ENCODE results near the gene CYTH3. TPM values are rescaled to one million over a fixed set of nuclear protein-coding genes. Genes with fewer than 3 reads are reported as not detected.

CYTH3 gene
- total RNA-seq, 1 donor, result 89.4 TPM

- no peak overlapping the region for H3K27ac ChIP-seq (ENCODE audit: low read depth, low read length)
- TF ChIP-seq, protein P1, sequence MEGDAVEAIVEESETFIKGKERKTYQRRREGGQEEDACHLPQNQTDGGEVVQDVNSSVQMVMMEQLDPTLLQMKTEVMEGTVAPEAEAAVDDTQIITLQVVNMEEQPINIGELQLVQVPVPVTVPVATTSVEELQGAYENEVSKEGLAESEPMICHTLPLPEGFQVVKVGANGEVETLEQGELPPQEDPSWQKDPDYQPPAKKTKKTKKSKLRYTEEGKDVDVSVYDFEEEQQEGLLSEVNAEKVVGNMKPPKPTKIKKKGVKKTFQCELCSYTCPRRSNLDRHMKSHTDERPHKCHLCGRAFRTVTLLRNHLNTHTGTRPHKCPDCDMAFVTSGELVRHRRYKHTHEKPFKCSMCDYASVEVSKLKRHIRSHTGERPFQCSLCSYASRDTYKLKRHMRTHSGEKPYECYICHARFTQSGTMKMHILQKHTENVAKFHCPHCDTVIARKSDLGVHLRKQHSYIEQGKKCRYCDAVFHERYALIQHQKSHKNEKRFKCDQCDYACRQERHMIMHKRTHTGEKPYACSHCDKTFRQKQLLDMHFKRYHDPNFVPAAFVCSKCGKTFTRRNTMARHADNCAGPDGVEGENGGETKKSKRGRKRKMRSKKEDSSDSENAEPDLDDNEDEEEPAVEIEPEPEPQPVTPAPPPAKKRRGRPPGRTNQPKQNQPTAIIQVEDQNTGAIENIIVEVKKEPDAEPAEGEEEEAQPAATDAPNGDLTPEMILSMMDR (IDR thresholded peaks at IDR 0.05; ENCODE audit: extremely low read depth, low read depth, low read length), result no peak
- H3K79me2 ChIP-seq (ENCODE audit: insufficient read depth, low read length), result peaks cover 88% of the 10 kb centered on the region
- no peak for DNase-seq (ENCODE audit: insufficient read length, low spot score, missing footprints)
- H3K4me1 ChIP-seq (ENCODE audit: insufficient read depth, low read length), result peaks cover 41% of the 10 kb centered on the region
- H3K4me2 ChIP-seq (ENCODE audit: insufficient read depth, low read length), result no peak overlapping the region
- H3K27me3 ChIP-seq (ENCODE audit: insufficient read depth, low read length), result no peaks in the 10 kb centered on the region
- no peaks in the 10 kb centered on the region for H4K20me1 ChIP-seq (ENCODE audit: insufficient read depth, low read length)
- H3K9me3 ChIP-seq (ENCODE audit: low read depth, low read length), result no peaks in the 10 kb centered on the region
- H2AFZ ChIP-seq (ENCODE audit: low read length), result no peak overlapping the region
- no peaks in the 10 kb centered on the region for H3K36me3 ChIP-seq (ENCODE audit: insufficient read depth, low read length)
- no peak overlapping the region for H3K4me3 ChIP-seq (ENCODE audit: insufficient read depth, low read length)
These were observed 28.4 kb downstream of the CYTH3 start for GRCh38 chr7:6244021-6244420.

DNA sequence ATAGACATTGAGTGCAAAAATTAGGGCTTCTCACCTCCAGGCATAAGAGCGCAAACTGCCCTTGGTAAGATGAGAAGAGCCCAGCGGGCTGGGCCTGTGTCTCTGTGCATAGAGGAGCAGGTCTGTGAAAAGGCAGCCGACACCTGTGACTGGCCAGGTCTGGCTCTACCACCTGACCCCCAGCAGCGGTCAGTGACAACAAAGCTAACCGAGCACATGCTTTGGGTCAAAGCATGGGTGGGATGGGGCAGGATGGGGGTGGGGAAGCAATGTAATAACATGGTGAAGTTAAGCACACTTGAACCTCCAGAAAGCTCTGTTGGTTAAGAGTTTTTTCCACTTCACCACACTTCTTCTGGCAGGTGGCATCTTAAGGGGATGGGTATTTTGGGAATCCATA, 29.3 kb downstream of the CYTH3 start:
- no peaks in the 10 kb centered on the region for H4K20me1 ChIP-seq (ENCODE audit: insufficient read depth, low read length)
- H3K79me2 ChIP-seq (ENCODE audit: insufficient read depth, low read length), result peaks cover 89% of the 10 kb centered on the region
- no peaks in the 10 kb centered on the region for H3K27me3 ChIP-seq (ENCODE audit: insufficient read depth, low read length)
- no peak overlapping the region for H3K4me3 ChIP-seq (ENCODE audit: insufficient read depth, low read length)
- H3K27ac ChIP-seq (ENCODE audit: low read depth, low read length), result no peak overlapping the region
- no peak overlapping the region for H3K4me2 ChIP-seq (ENCODE audit: insufficient read depth, low read length)
- no peak overlapping the region for H2AFZ ChIP-seq (ENCODE audit: low read length)
- no peaks in the 10 kb centered on the region for H3K36me3 ChIP-seq (ENCODE audit: insufficient read depth, low read length)
- H3K4me1 ChIP-seq (ENCODE audit: insufficient read depth, low read length), result peaks cover 32% of the 10 kb centered on the region
- H3K9me3 ChIP-seq (ENCODE audit: low read depth, low read length), result no peaks in the 10 kb centered on the region
- no peak for DNase-seq (ENCODE audit: insufficient read length, low spot score, missing footprints)
- TF ChIP-seq, protein P1 (IDR thresholded peaks at IDR 0.05; ENCODE audit: extremely low read depth, low read depth, low read length), result no peak

- H3K27ac ChIP-seq (ENCODE audit: low read depth, low read length), result peak overlapping the region; percentile 14
- DNase-seq (ENCODE audit: insufficient read length, low spot score, missing footprints), result no peak
- no peaks in the 10 kb centered on the region for H3K27me3 ChIP-seq (ENCODE audit: insufficient read depth, low read length)
- no peak overlapping the region for H3K4me3 ChIP-seq (ENCODE audit: insufficient read depth, low read length)
- H2AFZ ChIP-seq (ENCODE audit: low read length), result no peak overlapping the region
- H4K20me1 ChIP-seq (ENCODE audit: insufficient read depth, low read length), result no peaks in the 10 kb centered on the region
- H3K4me1 ChIP-seq (ENCODE audit: insufficient read depth, low read length), result peaks cover 26% of the 10 kb centered on the region
- no peak overlapping the region for H3K4me2 ChIP-seq (ENCODE audit: insufficient read depth, low read length)
- H3K36me3 ChIP-seq (ENCODE audit: insufficient read depth, low read length), result no peaks in the 10 kb centered on the region
- TF ChIP-seq, protein P1 (IDR thresholded peaks at IDR 0.05; ENCODE audit: extremely low read depth, low read depth, low read length), result no peak
- peaks cover 89% of the 10 kb centered on the region for H3K79me2 ChIP-seq (ENCODE audit: insufficient read depth, low read length)
- no peaks in the 10 kb centered on the region for H3K9me3 ChIP-seq (ENCODE audit: low read depth, low read length)
These were observed 29.9 kb downstream of the CYTH3 start for GRCh38 chr7:6242561-6242960.

GRCh38 chr7:6241607-6241973, 30.8 kb downstream of the CYTH3 start:
- H3K9me3 ChIP-seq (ENCODE audit: low read depth, low read length), result no peaks in the 10 kb centered on the region
- DNase-seq (ENCODE audit: insufficient read length, low spot score, missing footprints), result no peak
- H3K27ac ChIP-seq (ENCODE audit: low read depth, low read length), result no peak overlapping the region
- H3K79me2 ChIP-seq (ENCODE audit: insufficient read depth, low read length), result peaks cover 91% of the 10 kb centered on the region
- H3K4me1 ChIP-seq (ENCODE audit: insufficient read depth, low read length), result peaks cover 17% of the 10 kb centered on the region
- no peak overlapping the region for H3K4me3 ChIP-seq (ENCODE audit: insufficient read depth, low read length)
- no peaks in the 10 kb centered on the region for H4K20me1 ChIP-seq (ENCODE audit: insufficient read depth, low read length)
- H3K36me3 ChIP-seq (ENCODE audit: insufficient read depth, low read length), result no peaks in the 10 kb centered on the region
- TF ChIP-seq, protein P1 (IDR thresholded peaks at IDR 0.05; ENCODE audit: extremely low read depth, low read depth, low read length), result no peak
- H3K27me3 ChIP-seq (ENCODE audit: insufficient read depth, low read length), result no peaks in the 10 kb centered on the region
- H3K4me2 ChIP-seq (ENCODE audit: insufficient read depth, low read length), result no peak overlapping the region
- H2AFZ ChIP-seq (ENCODE audit: low read length), result no peak overlapping the region

All from osteoblast (primary cell).